Astrocyte of the cerebellum (primary cell): ENCODE measurements around the gene NDUFAF8.

Source experiments
- DNase-seq: peaks from one replicate; pipeline ENCODE4 v3.0.0-alpha.2; 2011; ENCODE audit warnings: low read depth
- H3K4me3 ChIP-seq: 2 replicates; pipeline ENCODE4 v1.5.1; 2011; ENCODE audit warnings: mild to moderate bottlenecking, low read depth, low read length, moderate library complexity
- in situ Hi-C: cut with HindIII; loops from 2 replicates; pipeline ENCODE4 v1.10.0; 2017; ENCODE audit warnings: low sequenced_read_pairs
- TF ChIP-seq, protein P1 (sequence below): IDR thresholded peaks from 2 replicates; pipeline ENCODE4 v1.5.1; 2012; ENCODE audit warnings: low read length, low read depth, moderate library complexity, mild to moderate bottlenecking; ENCODE audit errors: missing control alignments

The NDUFAF8 gene

DNA sequence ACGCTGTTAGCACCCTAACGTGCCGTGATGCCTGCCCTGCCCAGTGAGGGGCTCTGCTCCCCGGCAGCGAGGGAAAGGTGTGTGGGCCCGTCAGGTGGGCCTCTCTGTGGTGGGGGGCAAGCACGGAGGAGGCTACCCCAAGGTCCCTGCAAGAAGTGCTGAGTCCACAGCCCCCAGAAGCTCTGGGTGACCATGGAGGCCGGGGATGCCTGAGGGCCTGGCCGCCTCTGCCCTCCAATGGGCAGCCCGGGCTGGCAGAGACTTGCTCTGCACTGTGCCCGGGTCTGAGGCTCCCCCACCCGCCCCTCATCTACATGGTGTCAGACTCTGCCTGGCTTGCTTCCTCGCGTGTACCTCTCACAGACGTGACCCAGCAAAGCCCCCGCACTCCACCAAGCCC, 43.8 kb downstream of the NDUFAF8 start:
- H3K4me3 ChIP-seq, result no peak overlapping the region
- no peak for DNase-seq
- in situ Hi-C loops, result loop anchor here (10.0 kb wide), 1 partner anchor 112 kb away; the partner anchor contains the start of gene BAHCC1
- TF ChIP-seq, protein P1, sequence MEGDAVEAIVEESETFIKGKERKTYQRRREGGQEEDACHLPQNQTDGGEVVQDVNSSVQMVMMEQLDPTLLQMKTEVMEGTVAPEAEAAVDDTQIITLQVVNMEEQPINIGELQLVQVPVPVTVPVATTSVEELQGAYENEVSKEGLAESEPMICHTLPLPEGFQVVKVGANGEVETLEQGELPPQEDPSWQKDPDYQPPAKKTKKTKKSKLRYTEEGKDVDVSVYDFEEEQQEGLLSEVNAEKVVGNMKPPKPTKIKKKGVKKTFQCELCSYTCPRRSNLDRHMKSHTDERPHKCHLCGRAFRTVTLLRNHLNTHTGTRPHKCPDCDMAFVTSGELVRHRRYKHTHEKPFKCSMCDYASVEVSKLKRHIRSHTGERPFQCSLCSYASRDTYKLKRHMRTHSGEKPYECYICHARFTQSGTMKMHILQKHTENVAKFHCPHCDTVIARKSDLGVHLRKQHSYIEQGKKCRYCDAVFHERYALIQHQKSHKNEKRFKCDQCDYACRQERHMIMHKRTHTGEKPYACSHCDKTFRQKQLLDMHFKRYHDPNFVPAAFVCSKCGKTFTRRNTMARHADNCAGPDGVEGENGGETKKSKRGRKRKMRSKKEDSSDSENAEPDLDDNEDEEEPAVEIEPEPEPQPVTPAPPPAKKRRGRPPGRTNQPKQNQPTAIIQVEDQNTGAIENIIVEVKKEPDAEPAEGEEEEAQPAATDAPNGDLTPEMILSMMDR, result no peak

DNA sequence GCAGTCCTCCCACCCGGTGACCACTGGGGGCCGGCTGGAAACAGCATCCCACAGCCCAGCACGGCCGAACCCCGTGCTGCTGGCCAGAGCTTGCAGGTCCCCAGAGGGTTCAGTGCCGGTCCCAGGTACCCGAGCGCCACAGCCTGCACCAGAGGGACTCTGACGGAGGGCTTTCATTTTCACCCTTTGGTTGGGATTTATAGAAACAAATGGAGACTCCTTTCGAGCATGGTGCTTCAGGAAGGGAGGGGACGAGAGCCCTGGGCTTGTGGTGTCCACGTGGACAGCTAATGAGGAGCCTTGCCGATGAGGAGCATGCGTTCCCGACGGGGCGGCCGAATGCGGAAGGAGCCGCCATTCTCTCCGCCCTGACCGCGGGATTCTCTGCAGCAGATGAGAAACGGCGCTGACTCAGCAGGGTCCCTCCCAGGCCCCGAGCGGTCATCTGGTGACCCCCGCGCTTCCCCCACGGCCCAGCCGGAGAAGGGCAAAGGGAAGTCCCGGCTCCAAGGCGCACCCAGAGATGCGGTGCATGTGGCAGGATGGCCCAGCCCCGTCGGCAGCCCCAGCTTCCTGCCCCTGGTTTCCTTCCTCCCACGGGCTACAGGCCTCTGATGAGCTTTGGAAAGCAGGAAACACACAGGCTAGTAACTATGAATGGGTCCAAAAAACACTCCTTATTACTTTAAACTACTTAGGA, 46.2 kb downstream of the NDUFAF8 start:
- TF ChIP-seq, protein P1, result no peak
- DNase-seq, result no peak
- H3K4me3 ChIP-seq, result no peak overlapping the region
- in situ Hi-C loops, result loop anchor here (10.0 kb wide), 1 partner anchor 109 kb away; the partner anchor contains the start of gene BAHCC1

DNA sequence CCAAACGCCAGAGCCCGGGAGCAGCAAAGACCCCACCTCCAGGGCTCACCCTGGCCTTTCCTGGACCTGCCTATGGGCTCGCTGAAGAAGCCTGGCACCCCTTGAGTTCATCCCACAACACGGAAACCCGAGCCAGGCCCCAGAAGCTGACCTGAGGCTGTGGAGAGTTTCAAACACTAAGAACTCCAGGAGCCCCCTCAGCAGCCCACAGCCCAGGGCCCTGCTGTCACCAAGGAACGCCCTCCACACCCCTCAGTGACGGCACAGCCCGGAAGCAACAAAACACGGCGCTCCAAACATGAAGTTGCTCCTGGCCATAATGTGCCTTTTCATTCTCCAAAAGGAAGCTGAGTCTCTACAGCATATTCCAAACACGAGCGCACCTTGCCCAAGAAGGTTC, 46.8 kb downstream of the NDUFAF8 start:
- DNase-seq, result no peak
- in situ Hi-C loops, result loop anchor here (10.0 kb wide), 1 partner anchor 109 kb away; the partner anchor contains the start of gene BAHCC1
- H3K4me3 ChIP-seq, result no peak overlapping the region
- TF ChIP-seq, protein P1, result no peak

DNA sequence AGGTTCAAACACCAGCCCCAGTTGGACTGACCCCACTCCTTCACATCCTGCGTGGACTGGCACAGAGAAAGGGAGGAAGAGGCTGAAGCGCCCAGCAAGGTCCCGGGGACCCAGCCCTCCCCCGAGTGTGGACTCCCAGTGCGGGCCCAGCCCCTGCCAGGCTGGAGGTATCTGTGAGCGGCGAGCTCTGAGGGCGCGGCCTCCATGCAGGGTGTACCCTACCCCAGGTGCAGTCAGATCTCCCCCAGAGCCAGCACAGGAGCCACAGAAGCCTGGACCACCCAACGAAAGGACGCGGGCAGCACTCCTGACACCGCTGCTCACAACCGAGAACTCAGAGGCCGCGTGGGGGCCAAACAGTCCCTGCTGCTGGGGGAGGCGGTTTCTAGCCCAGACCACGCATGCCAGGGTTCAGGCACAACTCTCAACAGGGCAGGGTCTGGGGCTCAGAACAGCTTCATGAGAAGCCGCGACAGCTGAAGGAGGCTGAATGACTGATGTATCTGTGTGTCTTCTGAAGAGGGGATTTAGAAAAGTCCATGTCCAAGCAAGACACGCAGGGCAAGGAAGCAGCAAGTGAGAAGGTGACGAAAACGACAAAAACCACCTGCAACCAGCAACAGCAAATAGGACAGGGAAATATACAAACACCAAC, 47.5 kb downstream of the NDUFAF8 start:
- in situ Hi-C loops, result loop anchor here (10.0 kb wide), 1 partner anchor 108 kb away; the partner anchor contains the start of gene BAHCC1
- H3K4me3 ChIP-seq, result no peak overlapping the region
- DNase-seq, result no peak
- TF ChIP-seq, protein P1, result no peak

DNA sequence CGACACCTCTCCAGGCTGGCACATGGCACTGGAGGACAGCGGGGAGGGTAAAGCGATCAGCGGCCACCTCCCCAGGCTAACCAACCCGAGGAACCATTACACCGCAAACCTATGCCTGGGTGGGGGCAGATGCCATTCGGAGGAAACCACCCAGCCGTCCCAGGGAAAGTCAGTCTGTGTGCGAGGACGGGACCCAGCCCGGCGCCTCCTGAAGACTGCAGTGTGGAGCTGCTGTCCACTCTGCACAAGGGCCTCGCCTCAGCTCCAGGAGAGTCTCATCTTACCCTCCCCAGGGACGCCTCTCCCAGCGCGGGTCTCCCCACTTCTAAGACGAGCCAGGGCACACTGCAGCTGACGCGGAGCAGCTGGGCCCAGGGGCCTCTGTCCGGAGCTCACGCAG, 48.0 kb downstream of the NDUFAF8 start:
- no peak overlapping the region for H3K4me3 ChIP-seq
- no peak for DNase-seq
- in situ Hi-C loops, result loop anchor here (10.0 kb wide), 1 partner anchor 108 kb away; the partner anchor contains the start of gene BAHCC1
- TF ChIP-seq, protein P1, result no peak

DNA sequence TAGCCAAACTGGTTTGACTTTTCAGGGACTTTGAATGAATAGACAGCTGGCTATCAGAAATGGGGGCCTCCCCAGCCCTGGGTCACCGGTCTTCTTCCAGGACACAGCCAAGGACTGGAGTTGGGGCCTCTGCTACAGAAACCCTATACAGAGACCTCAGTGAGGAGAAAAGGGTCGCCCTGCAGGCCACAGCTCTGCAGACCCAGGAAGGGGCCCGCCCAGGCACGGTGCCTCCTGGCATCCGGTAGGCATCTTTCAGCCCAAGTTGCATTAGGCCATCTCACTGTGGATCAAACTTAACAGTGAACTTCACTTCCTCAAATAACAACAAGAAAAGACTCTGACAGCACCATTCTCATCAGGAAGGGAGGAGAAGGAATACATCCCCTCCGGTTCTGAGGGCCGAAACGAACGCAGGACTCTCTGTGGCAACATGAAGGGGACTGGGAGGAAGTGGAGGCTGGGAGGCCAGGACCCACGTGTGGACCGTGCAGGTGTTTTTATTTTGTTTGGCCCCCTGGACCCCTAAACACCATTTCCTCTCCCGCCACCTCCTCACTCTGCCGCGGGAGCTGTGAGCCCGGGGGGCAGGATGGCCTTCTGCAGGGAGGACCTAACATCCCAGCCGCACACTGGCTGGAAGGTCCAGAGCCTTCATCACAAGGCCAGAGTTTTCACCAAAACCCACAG, 48.8 kb downstream of the NDUFAF8 start:
- in situ Hi-C loops, result loop anchor here (10.0 kb wide), 1 partner anchor 107 kb away; the partner anchor contains the start of gene BAHCC1
- no peak for DNase-seq

More for the DNA sequence above, 48.8 kb downstream of the NDUFAF8 start:
- TF ChIP-seq, protein P1, result no peak
- no peak overlapping the region for H3K4me3 ChIP-seq
